CD4-positive, alpha-beta T cell treated with Interleukin-10 for 1 hour (primary cell): ENCODE results near the gene CAPRIN1.

Experiments
- DNase-seq: peaks from one replicate; pipeline ENCODE4 v3.0.0-alpha.2; 2020

The CAPRIN1 gene

DNA sequence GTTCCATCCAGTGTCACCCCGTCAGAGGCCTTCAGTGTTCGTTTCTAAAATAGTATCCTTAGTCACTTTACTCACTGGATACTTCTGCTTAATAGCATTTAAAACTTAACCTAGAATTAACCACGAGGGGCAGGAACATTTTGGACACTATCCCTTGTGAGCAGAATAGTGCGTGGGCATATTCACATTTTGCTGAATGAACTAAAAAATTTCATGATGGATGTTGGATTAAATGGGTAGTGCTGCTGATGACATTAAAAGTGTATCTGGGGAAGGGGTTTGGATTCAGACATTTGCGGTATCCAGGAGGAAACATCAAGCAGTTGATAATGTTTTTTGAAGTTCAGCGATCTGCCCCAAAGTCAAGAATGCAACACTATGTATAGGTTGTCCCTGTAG is 53.1 kb downstream of the CAPRIN1 start:
- DNase-seq: no peak

DNA sequence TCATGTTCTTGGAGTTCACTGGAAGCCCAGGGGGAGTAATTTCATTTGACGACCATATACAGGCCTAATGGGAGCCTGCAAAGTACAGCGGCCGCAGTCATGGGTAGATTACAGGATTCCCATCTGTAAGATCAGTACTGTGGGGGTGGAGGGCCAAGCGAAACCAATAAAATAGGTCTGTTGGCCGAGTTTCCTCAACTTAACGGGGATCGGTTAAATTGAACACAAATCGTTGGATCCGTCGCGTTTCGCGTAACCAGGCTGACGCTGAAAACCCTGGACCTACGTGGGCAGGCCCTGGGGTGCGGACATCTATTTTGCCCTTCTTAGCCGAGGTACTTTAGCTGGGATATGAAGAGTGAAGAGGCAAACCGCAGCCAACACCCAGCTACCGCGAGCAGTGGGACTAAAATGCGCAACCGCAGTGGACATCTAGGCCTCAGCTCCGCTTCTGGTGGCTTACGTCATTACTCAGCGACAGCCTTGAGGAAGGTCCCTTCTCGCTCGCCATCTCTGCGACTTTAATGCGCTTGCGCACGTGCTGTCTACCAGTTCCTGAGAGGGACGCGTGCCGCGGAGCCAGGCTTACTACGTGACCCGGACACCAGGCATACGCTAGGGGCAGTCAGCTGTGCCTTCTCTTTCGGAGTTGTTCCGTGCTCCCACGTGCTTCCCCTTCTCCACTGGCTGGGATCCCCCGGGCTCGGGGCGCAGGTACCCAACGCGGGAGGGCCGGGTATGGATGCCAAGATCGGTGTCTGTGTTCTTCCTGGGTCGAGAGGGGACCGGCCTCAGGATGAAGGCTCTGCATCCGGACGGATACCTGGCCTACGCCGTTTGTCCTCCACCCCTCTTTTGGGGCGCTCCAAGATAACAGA is 53.8 kb downstream of the CAPRIN1 start, which contains the start of gene NAT10:
Gene NAT10 (plus strand): TSS at position 551 of the 878 bp plus-strand sequence. CDS start 2,597 bp downstream, outside the sequence.
- DNase-seq: peak; percentile 99

DNA sequence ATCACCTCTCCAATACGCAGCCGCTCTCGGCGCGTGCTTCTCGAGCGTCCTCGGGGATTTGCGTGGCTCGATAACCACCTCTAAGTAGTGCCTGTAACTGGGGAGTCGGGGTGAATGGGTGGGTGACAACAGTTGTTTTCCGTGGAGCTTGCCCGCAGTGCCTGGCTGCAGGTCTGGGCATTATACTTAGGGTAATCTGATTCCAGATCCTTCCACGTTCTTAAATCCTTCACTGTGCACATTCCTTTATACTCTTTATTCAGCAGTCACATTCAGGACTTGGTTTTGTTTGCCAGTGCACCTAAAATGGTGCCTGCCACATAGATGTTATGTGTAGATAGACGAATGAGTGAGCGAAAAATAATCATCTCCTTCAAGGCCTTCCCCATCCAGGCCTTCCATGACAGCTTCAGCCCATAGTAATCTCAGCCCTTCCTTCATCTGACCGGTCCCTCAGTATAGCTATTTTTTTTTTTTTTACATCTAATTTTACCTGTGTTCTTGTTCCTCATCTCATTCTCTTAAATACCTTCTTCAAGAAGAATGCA is 54.5 kb downstream of the CAPRIN1 start:
- DNase-seq: no peak

- DNase-seq: no peak
Observed at GRCh38 chr11:34111722-34112270, 60.3 kb downstream of the CAPRIN1 start.

DNA sequence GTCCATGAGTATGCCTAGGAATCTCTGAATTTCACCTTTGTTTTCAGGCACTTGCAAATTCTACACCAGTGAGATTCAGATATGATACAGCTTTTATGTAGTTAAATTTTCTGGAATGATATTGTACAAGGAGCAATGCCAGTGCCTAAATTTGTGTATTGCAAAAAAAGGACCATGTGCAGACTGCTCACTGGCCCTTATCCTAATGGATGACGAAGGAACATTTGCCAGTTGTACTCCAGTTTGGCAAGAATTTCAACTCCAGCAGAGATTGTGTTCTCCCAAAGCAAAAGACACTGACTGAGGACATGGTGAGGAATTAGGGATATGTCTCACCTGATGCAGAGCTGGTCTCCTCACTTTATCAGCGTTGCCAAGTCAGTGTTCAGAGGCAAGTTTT is 62.5 kb downstream of the CAPRIN1 start:
- no peak for DNase-seq

DNA sequence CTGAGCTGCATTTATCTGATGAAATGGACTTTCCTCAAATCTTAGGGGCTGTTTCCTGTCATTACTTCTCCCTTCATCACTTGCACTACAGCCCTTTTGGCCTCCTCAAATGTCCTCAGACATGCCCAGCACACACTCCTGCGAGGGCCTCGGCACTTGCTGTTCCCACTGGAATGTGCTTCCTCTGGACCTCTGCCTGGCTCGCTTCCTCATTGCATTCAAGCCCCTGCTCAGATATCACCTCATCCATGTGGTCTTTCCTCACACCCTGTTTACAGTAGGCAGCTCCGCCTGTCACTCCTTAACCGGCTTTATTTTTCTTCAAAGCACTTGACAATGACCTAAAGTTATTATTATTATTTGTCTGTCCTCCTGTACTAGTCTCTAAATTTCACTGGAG is 62.9 kb downstream of the CAPRIN1 start:
- DNase-seq: no peak

DNA sequence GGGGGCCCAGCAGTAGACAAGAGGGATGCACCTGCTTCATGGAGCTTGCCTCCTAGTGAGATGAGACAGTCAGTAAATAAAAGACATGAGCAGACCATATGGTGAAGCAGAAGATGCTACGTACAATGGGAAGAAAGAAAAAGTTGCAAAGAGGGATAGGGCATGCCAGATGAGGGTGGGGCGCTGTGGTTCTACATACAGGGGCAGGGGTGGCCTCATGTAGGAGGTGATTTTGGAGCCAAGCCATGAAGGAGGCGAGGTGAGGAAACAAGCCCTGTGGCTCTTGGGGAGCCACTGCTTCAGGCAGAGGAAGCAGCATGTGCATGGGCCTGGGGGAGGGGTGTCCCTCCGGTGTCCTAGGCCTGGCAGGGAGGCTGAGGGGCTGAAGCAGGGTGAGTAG is 69.1 kb downstream of the CAPRIN1 start:
- DNase-seq: no peak

DNA sequence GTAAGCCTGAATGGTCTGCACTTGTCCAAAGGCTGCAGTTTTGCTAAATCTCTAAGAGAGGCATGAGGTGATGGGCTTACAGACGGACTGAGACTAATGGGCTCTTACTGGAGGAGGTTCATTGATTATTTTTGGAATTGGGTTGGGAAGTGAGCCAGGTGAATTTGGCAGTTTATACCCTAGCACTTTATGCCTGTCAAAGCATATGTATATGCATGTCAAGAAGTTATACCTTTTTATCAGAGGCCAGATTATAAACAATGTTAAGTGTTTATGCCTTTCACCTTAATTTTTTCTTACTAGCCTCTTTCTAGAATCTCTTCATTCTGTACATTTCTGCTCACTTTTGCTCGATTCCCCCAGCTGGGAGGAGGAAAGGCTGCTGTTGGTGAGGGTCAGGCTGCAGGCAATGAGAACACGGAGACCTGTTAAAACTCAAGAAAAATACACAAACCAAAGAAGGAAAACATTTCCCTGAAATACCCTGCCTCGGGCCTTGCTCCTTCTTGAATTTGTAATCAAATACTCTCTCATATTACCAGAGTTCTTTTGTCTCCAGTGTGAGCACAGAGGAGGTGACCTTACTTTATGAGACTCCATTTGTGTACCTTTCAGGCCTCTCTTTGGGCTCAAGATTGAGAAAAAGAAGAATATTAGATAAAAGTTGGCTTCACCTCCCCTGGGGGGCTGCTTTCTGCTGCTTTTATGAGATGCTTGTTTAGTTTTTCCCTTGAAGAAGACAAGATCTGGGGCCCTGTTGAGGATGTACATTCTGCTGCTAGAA is 73.5 kb downstream of the CAPRIN1 start:
- DNase-seq: no peak

DNA sequence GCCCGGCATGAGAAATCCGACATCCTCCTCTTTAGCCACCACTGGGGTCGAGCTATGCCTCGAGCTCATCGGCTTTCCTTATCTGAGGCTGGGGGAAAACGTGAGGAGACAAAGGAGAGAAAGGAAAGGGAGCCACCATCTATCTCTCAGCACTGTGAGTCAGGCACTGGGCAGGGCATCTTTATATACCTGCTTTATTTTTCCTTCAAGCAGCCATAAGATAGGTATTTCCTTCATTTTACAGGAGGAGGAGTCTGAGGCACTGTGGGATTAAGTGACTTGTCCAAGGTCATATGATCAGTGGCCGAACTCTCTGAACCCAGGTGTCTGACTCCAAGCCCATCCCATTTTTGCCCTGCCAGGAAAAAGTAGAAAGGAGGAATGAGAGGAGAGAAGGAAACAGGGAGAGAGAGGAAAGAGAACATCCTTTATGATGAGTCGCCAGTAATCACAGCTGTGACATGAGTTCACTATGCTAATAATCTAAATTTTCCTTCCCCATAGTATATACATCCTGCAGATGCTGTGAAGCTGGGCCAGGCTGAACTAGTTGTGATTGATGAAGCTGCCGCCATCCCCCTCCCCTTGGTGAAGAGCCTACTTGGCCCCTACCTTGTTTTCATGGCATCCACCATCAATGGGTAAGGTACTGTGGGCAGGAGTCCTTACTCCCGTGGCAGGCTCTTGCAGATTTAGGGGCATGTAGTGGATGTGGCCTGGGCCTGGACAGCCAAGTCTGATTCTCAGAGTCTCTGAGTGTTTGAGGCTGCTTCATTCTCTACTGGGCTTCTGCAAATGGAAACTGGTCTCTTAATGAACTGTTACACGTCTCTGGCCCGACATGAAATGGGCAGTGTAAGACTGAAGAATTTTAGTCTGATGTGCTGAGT is 75.7 kb downstream of the CAPRIN1 start:
- DNase-seq: no peak

- DNase-seq: no peak
Observed at GRCh38 chr11:34128824-34129223, 77.3 kb downstream of the CAPRIN1 start.

DNA sequence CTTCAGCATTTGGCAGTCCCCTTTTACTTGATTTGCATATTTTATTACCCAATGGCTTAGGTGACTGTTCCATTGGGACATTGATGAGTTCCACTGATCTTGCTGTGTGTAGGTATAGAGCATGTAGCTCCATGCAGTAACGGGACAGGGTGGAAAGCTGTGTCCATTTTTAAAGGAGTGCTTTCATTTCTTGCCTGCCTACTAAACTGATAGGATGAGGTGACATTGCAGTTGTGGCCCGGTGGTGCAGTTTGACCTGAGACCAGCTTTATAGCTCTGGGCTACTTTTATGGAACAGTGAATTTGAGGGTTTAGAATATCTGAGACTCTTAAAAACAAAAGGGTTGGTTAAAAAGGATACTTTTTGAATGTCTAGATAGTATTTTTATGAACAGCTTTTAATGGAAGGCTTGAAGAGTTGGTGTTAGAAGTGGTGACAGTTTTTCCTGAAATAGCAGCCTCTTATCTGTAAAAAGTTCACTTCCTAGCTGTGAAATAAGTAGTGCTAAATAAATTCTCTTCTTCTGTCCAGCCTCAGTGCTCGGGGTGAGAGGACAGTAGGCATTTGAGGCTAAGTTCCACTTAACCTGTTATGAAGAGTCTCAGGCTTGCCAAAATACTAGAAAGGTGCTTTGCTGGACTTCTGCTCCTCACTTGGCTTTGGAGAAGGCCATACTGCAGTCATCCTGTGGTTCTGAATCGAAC is 80.9 kb downstream of the CAPRIN1 start:
- DNase-seq: no peak

DNA sequence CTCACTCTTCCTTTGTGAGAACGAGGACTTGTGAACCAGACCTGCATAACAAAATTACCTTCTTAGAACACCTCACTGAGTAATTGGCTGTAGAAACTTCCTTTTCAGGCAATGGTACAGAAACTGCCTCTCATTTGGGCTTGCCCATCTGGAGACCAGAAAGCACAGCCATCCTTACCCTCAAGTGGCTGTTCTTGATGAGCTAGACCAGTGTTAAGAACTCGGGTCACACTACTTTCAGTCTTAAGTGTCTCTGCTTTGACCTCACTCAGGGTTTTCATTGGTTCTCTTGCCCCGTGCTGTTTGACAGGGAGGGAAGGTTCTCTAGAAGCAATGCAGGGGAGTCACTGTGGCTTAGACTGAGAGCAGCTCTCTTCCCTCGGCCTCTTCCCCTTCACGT is 83.2 kb downstream of the CAPRIN1 start:
- DNase-seq: no peak

DNA sequence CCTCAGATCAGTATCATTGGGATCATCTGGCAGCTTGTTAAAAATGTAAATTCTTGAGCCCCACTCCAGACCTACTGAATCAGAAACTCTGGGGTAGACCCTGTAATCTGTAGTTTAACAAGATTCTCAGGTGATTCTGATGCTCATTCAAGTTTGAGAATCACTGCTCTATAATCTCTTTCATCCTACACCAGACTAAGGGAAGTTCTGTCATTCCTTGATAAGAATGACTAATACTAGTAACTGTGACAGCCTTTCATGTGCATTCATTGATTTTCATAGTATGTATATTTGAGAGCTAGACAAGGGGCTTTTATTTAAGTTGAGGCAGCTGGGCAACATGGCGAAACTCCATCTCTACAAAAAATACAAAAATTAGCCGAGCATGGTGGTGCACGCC is 83.9 kb downstream of the CAPRIN1 start:
- no peak for DNase-seq

GRCh38 chr11:34136420-34136819 is 84.9 kb downstream of the CAPRIN1 start:
- no peak for DNase-seq

DNA sequence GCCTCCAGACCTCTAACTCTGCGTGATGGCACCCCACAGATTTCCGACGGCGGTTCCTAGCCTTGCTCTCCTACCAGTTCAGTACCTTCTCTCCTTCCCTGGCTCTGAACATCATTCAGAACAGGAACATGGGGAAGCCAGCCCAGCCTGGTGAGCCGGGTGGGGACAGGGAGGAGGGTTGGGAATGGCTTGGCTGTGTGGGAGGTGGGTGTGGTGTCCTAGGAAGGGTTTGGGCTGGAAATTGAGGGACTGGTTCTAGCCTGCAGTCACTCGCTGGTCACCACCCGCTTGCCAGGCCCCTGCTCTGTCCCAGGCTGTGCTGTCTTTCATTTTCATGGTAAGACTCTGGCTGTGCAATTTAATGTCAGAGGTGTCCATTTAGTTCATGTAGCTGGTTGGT is 87.8 kb downstream of the CAPRIN1 start:
- DNase-seq: no peak

GRCh38 chr11:34140149-34140548 is 88.6 kb downstream of the CAPRIN1 start:
- no peak for DNase-seq

- no peak for DNase-seq
Observed at GRCh38 chr11:34143048-34143447, 91.5 kb downstream of the CAPRIN1 start.

- no peak for DNase-seq
Observed at GRCh38 chr11:34145073-34145472, 93.5 kb downstream of the CAPRIN1 start.

GRCh38 chr11:34145847-34146381 is 94.4 kb downstream of the CAPRIN1 start:
- no peak for DNase-seq

DNA sequence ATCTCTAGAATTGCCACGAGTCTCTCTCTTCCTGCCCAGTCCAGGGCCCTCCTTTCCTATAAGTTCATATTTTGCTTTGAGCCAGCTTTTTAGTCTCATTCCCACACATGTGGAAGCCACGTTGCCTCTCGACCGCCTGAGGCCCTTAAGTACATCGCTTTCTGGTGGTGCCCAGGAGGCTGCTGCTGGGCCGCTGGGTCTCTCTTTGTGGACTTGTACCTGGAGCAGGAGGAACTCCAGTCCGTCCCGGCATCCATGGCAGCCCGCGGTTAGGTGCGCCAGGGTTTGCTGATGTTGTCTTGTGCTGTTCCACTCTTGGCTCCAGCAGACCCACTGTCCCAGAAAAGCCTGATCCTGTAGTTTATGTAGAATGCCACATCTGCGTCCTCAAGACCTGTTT is 94.9 kb downstream of the CAPRIN1 start:
- no peak for DNase-seq

DNA sequence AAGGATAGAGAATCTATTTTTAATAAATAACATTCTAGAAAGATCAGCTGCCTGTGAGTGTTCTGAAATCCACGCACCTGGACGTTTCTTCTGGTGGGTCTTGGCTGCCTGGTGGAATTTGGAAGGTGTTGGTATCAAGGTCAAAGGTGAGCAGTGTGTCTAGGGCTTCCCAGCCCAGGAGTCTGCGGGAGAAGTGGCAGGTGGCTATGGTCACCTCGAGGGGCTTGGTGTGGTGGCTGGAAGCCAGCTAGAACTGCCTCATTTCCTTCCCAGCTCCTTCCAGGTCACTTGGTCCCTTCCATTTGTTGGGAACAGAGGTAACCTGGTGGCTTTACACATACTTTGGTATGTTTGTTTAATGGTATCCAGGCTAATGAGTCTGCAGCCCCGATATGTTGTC is 95.3 kb downstream of the CAPRIN1 start:
- no peak for DNase-seq
